SK-N-SH (cell line): ENCODE data around the gene SYNJ2. TPM values are rescaled to one million over a fixed set of nuclear protein-coding genes. Genes with fewer than 3 reads are reported as not detected.
A peak's percentile ranks its signal among the peaks of the same experiment; 100 is the strongest.

Experiments
- CTCF ChIA-PET: fragments of 300-600, 350-600 bp; formaldehyde crosslinking; extraction: SDS; loops from one replicate; lab custom pipeline; 2021; lab: Yijun Ruan, JAX
- POLR2A ChIA-PET: fragments of 350-600 bp; sonication (Branson Sonifier 250); formaldehyde crosslinking; extraction: SDS; loops from one replicate; lab custom pipeline; 2020; ENCODE audit warnings: antibody characterized with exemption, inconsistent platforms; lab: Yijun Ruan, JAX
- DNase-seq: peaks from one replicate; pipeline ENCODE4 v3.0.0; 2012
- H2AFZ ChIP-seq: fragments of 200-600 bp; sonication (generic); 2 replicates; pipeline ENCODE4 v1.8.1; 2016; ENCODE audit warnings: antibody characterized with exemption, mild to moderate bottlenecking, low read depth
- H3F3A ChIP-seq: fragments of 200-600 bp; sonication (generic); replicated peaks from 2 replicates; pipeline ENCODE3; 2016; ENCODE audit warnings: antibody characterized with exemption, mild to moderate bottlenecking; ENCODE audit not compliant: insufficient read depth
- H3K27ac ChIP-seq, 2 experiments: fragments of 200-500 bp in 1 of 2; fragments of 200-600 bp in 1 of 2; sonication (Bioruptor generic) in 1 of 2; sonication (generic), shearing (Covaris generic) in 1 of 2; 2 replicates each; pipeline versions ENCODE4 v1.5.1 to v1.6.1; 2014 to 2016; ENCODE audit warnings: low read depth in 2 of 2, inconsistent platforms in 1 of 2, low read length in 1 of 2, mild to moderate bottlenecking in 1 of 2, mixed read lengths in 1 of 2
- H3K27me3 ChIP-seq: fragments of 200-600 bp; sonication (generic), shearing (Covaris generic); 2 replicates; pipeline ENCODE4 v1.6.1; 2016; ENCODE audit warnings: mixed run types; ENCODE audit not compliant: insufficient read depth
- H3K36me3 ChIP-seq, 2 experiments: fragments of 200-500 bp in 1 of 2; fragments of 200-600 bp in 1 of 2; sonication (Bioruptor generic) in 1 of 2; sonication (generic) in 1 of 2; replicated peaks in 1 of 2; 2 replicates each; pipeline versions ENCODE3 to v1.5.1; 2014 to 2016; ENCODE audit warnings: low read length in 1 of 2, mild to moderate bottlenecking in 1 of 2; ENCODE audit not compliant: insufficient read depth in 2 of 2, control insufficient read depth in 1 of 2
- H3K4me1 ChIP-seq, 2 experiments: fragments of 200-500 bp in 1 of 2; fragments of 200-600 bp in 1 of 2; sonication (Bioruptor generic) in 1 of 2; sonication (generic), shearing (Covaris generic) in 1 of 2; 2 replicates each; pipeline versions ENCODE4 v1.5.1 to v1.6.1; 2014 to 2016; ENCODE audit warnings: low read depth in 1 of 2, low read length in 1 of 2, mixed run types in 1 of 2; ENCODE audit not compliant: insufficient read depth in 2 of 2, control insufficient read depth in 1 of 2
- H3K4me2 ChIP-seq: fragments of 200-600 bp; sonication (generic), shearing (Covaris generic); 2 replicates; pipeline ENCODE4 v1.6.1; 2017; ENCODE audit warnings: mixed run types
- H3K4me3 ChIP-seq, 2 experiments: fragments of 200-500 bp in 1 of 2; fragments of 200-600 bp in 1 of 2; sonication (Bioruptor generic) in 1 of 2; sonication (generic), shearing (Covaris generic) in 1 of 2; 2 replicates each; pipeline versions ENCODE4 v1.5.1 to v1.8.1; 2014 to 2016; ENCODE audit warnings: low read depth in 2 of 2, inconsistent platforms in 1 of 2, low read length in 1 of 2, mild to moderate bottlenecking in 1 of 2, mixed read lengths in 1 of 2, moderate library complexity in 1 of 2
- H3K79me2 ChIP-seq: fragments of 200-600 bp; sonication (generic); 2 replicates; pipeline ENCODE4 v1.8.1; 2017; ENCODE audit warnings: mild to moderate bottlenecking; ENCODE audit not compliant: insufficient read depth
- H3K9ac ChIP-seq: fragments of 200-600 bp; sonication (generic); 2 replicates; pipeline ENCODE4 v1.6.1; 2017; ENCODE audit warnings: mixed run types
- H3K9me2 ChIP-seq: fragments of 200-600 bp; sonication (generic); 2 replicates; pipeline ENCODE4 v1.6.1; 2017; ENCODE audit warnings: mixed run types
- H3K9me3 ChIP-seq: fragments of 200-600 bp; sonication (generic); 2 replicates; pipeline ENCODE4 v1.6.1; 2017; ENCODE audit warnings: mixed run types, mild to moderate bottlenecking, moderate library complexity
- H4K20me1 ChIP-seq: fragments of 200-600 bp; sonication (generic); 2 replicates; pipeline ENCODE4 v1.6.1; 2017; ENCODE audit warnings: mild to moderate bottlenecking, mixed run types; ENCODE audit not compliant: insufficient read depth
- CHD2 ChIP-seq: fragments of 150-350 bp; IDR thresholded peaks from 2 replicates; pipeline ENCODE4 v1.6.1; 2018; ENCODE audit warnings: low read length; ENCODE audit not compliant: partially characterized antibody
- CTCF ChIP-seq: fragments of 200-600 bp; sonication (generic); IDR thresholded peaks from 2 replicates; pipeline ENCODE4 v1.6.1; 2017; ENCODE audit warnings: antibody characterized with exemption, mild to moderate bottlenecking, moderate library complexity
- EZH2phosphoT487 ChIP-seq: fragments of 200-600 bp; sonication (generic); IDR thresholded peaks from 2 replicates; pipeline ENCODE4 v1.6.1; 2017; ENCODE audit warnings: low read depth, mixed run types, mild to moderate bottlenecking, antibody characterized with exemption, moderate library complexity, borderline replicate concordance
- FOSL2 ChIP-seq: IDR thresholded peaks from 2 replicates; pipeline ENCODE4 v1.4.0; 2012; ENCODE audit warnings: low read depth, mild to moderate bottlenecking, moderate library complexity, borderline replicate concordance
- FOXJ3 ChIP-seq: sonication (generic); formaldehyde crosslinking; IDR thresholded peaks from 2 replicates; pipeline ENCODE4 v1.5.1; 2020; ENCODE audit warnings: mild to moderate bottlenecking, missing genetic modification reagents
- FOXM1 ChIP-seq: IDR thresholded peaks from 2 replicates; pipeline ENCODE4 v1.4.0; 2012; ENCODE audit warnings: low read depth, mild to moderate bottlenecking
- IRF3 ChIP-seq: fragments of 150-350 bp; IDR thresholded peaks from 2 replicates; pipeline ENCODE4 v1.6.1; 2016; ENCODE audit warnings: mild to moderate bottlenecking, low read depth, low read length
- JUND ChIP-seq: IDR thresholded peaks from 2 replicates; pipeline ENCODE4 v1.4.0; 2012
- MAX ChIP-seq: IDR thresholded peaks from 2 replicates; pipeline ENCODE4 v1.4.0; 2012; ENCODE audit warnings: low read depth
- MEF2A ChIP-seq: IDR thresholded peaks from 2 replicates; pipeline ENCODE4 v1.4.0; 2012; ENCODE audit warnings: low read depth, borderline replicate concordance
- POLR2AphosphoS5 ChIP-seq: IDR thresholded peaks from 2 replicates; pipeline ENCODE4 v1.6.1; 2012; ENCODE audit warnings: low read depth, low read length
- RCOR1 ChIP-seq: fragments of 150-350 bp; IDR thresholded peaks from 2 replicates; pipeline ENCODE4 v1.6.1; 2017; ENCODE audit warnings: antibody characterized with exemption, low read length
- RFX5 ChIP-seq: IDR thresholded peaks from 2 replicates; pipeline ENCODE4 v1.6.1; 2012; ENCODE audit warnings: mild to moderate bottlenecking, improper control_type of control experiment, low read length
- RXRA ChIP-seq: IDR thresholded peaks from 2 replicates; pipeline ENCODE4 v1.4.0; 2012; ENCODE audit warnings: low read depth, mild to moderate bottlenecking, borderline replicate concordance
- SIN3A ChIP-seq: IDR thresholded peaks from 2 replicates; pipeline ENCODE4 v1.6.1; 2012; ENCODE audit warnings: low read depth, mild to moderate bottlenecking, low read length, moderate library complexity, borderline replicate concordance
- SMC3 ChIP-seq: IDR thresholded peaks from 2 replicates; pipeline ENCODE4 v1.6.1; 2012; ENCODE audit warnings: low read depth, low read length, improper control_type of control experiment
- USF2 ChIP-seq: fragments of 150-350 bp; IDR thresholded peaks from 2 replicates; pipeline ENCODE4 v1.6.1; 2017; ENCODE audit warnings: antibody characterized with exemption, low read length, low read depth, borderline replicate concordance
- WGBS: methylation state at CpG from one replicate; pipeline ENCODE4 v1.1.6; 2017; ENCODE audit warnings: low lambda C conversion rate; 5-methylcytosine and 5-hydroxymethylcytosine counted together
- polyA plus RNA-seq, 3 experiments: library from polyadenylated mRNA; depleted of rRNA; stranded (reverse); fragments of >200 nt; gene quantifications; 2 replicates each; pipeline ENCODE4 v1.2.3, GENCODE V29; 2012
- TF ChIP-seq, protein P1 (sequence below): IDR thresholded peaks from 2 replicates; pipeline ENCODE4 v1.4.0; 2012; ENCODE audit warnings: low read depth, borderline replicate concordance

SYNJ2 gene
- polyA plus RNA-seq, 1 of the 3 experiments (the other 2 are of a cell fraction), result 40.0 TPM

- 92% methylated on average over 2 of the region's 6 CpGs for WGBS
- Histone ChIP-seq H3K4me3 (no peak overlapping the region), H4K20me1 (no peaks in the 10 kb centered on the region), H3K27me3 (no peaks in the 10 kb centered on the region), H3K9me3 (no peaks in the 10 kb centered on the region), H3K4me2 (no peak overlapping the region), H3K27ac (peak overlapping the region in 1 of 2 experiments; percentile 38; a peak in 2 of 4 replicates), H3K4me1 (peaks cover 4 to 32% of the 10 kb centered on the region in 2 experiments; a peak in 3 of 4 replicates), H3F3A (peaks cover 6% of the 10 kb centered on the region), H3K9ac (no peak overlapping the region), H2AFZ (no peak overlapping the region), H3K9me2 (no peaks in the 10 kb centered on the region), H3K79me2 (peaks cover 89% of the 10 kb centered on the region), H3K36me3 (peaks cover 0 to 2% of the 10 kb centered on the region in 2 experiments)
- no peak for DNase-seq
- TF ChIP-seq IRF3, result no peak
- peak; percentile 13; the same call in 1 of the 2 replicates for TF ChIP-seq FOSL2
- POLR2A ChIA-PET, result no interaction called here
- CTCF ChIA-PET, result interaction anchor here (2.2 to 2.7 kb wide), 2 partner anchors 12 kb away, joined by 7 to 10 read pairs; no protein-coding TSS in a partner anchor
Measured at GRCh38 chr6:158014505-158015187, 33.0 kb downstream of the SYNJ2 start.

DNA sequence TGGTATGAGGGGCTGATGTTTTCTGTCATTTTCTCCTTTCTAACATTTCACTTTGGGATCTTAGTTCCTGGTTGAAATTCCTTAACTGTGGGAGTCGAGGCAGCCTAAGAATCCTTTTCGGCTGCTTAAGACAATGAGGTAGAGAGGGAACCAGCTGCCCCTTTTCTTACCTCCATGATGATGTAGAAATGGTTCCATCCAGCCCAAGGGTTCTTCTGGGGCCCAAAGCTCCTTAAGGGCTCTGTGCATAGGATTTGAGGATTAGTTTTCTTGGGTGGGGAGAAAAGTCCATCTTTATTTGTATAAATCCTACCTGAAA lies 33.5 kb downstream of the SYNJ2 start:
- peak overlapping the region in 1 of 2 experiments; percentile 38; a peak in 2 of 4 replicates for H3K27ac ChIP-seq
- ChIA-PET POLR2A (no interaction called here), CTCF (interaction anchor here (1.3 to 2.7 kb wide), 2 partner anchors 11 to 57 kb away, joined by 3 to 10 read pairs; no protein-coding TSS in a partner anchor)
- H2AFZ ChIP-seq, result no peak overlapping the region
- H3K4me2 ChIP-seq, result no peak overlapping the region
- H3K36me3 ChIP-seq, result peaks cover 0 to 4% of the 10 kb centered on the region in 2 experiments
- peaks cover 0 to 28% of the 10 kb centered on the region in 2 experiments; a peak in 3 of 4 replicates for H3K4me1 ChIP-seq
- TF ChIP-seq USF2, result no peak
- TF ChIP-seq POLR2AphosphoS5, result no peak
- TF ChIP-seq MEF2A, result no peak
- no peak for TF ChIP-seq RXRA
- TF ChIP-seq MAX, result no peak
- TF ChIP-seq SMC3, result no peak
- TF ChIP-seq IRF3, result no peak
- TF ChIP-seq EZH2phosphoT487, result no peak
- no peak for TF ChIP-seq SIN3A
- TF ChIP-seq FOXJ3 (CRISPR knock-in tag), result no peak
- TF ChIP-seq CHD2, result no peak
- TF ChIP-seq RFX5, result no peak
- no peak for TF ChIP-seq JUND
- no peak for TF ChIP-seq CTCF
- no peak for TF ChIP-seq RCOR1
- TF ChIP-seq FOXM1, result no peak
- TF ChIP-seq, protein P1, sequence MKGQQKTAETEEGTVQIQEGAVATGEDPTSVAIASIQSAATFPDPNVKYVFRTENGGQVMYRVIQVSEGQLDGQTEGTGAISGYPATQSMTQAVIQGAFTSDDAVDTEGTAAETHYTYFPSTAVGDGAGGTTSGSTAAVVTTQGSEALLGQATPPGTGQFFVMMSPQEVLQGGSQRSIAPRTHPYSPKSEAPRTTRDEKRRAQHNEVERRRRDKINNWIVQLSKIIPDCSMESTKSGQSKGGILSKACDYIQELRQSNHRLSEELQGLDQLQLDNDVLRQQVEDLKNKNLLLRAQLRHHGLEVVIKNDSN, result no peak
- DNase-seq, result no peak
- H3K4me3 ChIP-seq, result no peak overlapping the region
- no peak overlapping the region for H3K9ac ChIP-seq
- H3K9me2 ChIP-seq, result no peaks in the 10 kb centered on the region
- peaks cover 89% of the 10 kb centered on the region for H3K79me2 ChIP-seq
- peaks cover 6% of the 10 kb centered on the region for H3F3A ChIP-seq
- no peaks in the 10 kb centered on the region for H3K9me3 ChIP-seq
- no peaks in the 10 kb centered on the region for H4K20me1 ChIP-seq
- H3K27me3 ChIP-seq, result no peaks in the 10 kb centered on the region
- 75% methylated on average over 2 of the region's 2 CpGs for WGBS
